LNCaP clone FGC (cell line): Measurements from ENCODE around the gene ATP6V1G1.
A peak's percentile ranks its signal among the peaks of the same experiment; 100 is the strongest.

Experiments
- DNase-seq: peaks from one replicate; pipeline ENCODE4 v3.0.0-alpha.2; 2011; ENCODE audit warnings: low read depth
- H3K4me3 ChIP-seq: 2 replicates; pipeline ENCODE4 v1.5.1; 2011; ENCODE audit warnings: mild to moderate bottlenecking, low read depth, low read length, control low read depth
- TF ChIP-seq, protein P1 (sequence below): IDR thresholded peaks from 2 replicates; pipeline ENCODE4 v1.5.1; 2012; ENCODE audit warnings: mild to moderate bottlenecking; ENCODE audit not compliant: control insufficient read depth, insufficient read depth; ENCODE audit errors: extremely low read depth

ATP6V1G1 gene

GRCh38 chr9:114580609-114581193 is 6.9 kb upstream of the ATP6V1G1 start:
- no peak for DNase-seq
- TF ChIP-seq, protein P1, sequence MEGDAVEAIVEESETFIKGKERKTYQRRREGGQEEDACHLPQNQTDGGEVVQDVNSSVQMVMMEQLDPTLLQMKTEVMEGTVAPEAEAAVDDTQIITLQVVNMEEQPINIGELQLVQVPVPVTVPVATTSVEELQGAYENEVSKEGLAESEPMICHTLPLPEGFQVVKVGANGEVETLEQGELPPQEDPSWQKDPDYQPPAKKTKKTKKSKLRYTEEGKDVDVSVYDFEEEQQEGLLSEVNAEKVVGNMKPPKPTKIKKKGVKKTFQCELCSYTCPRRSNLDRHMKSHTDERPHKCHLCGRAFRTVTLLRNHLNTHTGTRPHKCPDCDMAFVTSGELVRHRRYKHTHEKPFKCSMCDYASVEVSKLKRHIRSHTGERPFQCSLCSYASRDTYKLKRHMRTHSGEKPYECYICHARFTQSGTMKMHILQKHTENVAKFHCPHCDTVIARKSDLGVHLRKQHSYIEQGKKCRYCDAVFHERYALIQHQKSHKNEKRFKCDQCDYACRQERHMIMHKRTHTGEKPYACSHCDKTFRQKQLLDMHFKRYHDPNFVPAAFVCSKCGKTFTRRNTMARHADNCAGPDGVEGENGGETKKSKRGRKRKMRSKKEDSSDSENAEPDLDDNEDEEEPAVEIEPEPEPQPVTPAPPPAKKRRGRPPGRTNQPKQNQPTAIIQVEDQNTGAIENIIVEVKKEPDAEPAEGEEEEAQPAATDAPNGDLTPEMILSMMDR = no peak

DNA sequence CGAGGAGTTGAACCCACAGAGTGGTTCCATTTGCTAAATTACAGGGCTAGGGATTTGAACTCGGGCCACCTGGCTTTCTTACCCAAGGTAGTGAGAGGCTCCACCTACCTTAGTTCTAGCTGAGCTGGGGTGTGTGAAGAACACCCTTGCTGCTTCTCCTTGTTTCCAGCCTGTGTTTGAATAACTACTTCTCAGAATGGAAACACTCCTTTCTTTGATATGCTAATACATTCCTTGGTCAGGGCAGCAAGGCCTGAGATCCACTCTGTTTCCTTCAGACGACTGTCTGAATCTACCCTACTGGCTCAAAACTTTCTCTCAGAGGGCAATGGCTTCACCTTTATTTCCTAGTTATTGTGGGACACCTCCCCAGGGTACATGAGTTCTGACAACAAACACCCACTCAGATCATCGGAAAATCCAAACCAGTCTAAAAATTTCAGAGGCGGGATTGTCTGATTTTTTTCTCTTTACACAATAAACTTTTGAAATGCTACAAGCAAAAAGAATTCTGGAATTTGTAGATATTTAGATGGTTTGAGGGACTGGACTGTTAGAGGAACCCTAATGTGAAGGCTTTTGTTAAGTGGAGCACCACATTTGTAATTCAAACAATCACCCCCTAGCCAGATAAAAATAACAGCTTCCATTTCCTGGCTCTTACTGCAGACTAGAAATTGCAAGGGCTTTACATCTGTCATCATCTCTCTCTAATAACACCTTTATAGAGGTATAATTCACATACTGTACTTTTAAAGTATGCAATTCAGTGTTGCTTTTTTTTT is 4.0 kb upstream of the ATP6V1G1 start:
- DNase-seq = no peak
- TF ChIP-seq, protein P1 = no peak
- H3K4me3 ChIP-seq = no peak overlapping the region

More at GRCh38 chr9:114580609-114581193, 6.9 kb upstream of the ATP6V1G1 start:
- H3K4me3 ChIP-seq = no peak overlapping the region

GRCh38 chr9:114588210-114588609 is 641 bp downstream of the ATP6V1G1 start:
- H3K4me3 ChIP-seq = peak overlapping the region; percentile 67
- DNase-seq = no peak
- TF ChIP-seq, protein P1 = no peak

DNA sequence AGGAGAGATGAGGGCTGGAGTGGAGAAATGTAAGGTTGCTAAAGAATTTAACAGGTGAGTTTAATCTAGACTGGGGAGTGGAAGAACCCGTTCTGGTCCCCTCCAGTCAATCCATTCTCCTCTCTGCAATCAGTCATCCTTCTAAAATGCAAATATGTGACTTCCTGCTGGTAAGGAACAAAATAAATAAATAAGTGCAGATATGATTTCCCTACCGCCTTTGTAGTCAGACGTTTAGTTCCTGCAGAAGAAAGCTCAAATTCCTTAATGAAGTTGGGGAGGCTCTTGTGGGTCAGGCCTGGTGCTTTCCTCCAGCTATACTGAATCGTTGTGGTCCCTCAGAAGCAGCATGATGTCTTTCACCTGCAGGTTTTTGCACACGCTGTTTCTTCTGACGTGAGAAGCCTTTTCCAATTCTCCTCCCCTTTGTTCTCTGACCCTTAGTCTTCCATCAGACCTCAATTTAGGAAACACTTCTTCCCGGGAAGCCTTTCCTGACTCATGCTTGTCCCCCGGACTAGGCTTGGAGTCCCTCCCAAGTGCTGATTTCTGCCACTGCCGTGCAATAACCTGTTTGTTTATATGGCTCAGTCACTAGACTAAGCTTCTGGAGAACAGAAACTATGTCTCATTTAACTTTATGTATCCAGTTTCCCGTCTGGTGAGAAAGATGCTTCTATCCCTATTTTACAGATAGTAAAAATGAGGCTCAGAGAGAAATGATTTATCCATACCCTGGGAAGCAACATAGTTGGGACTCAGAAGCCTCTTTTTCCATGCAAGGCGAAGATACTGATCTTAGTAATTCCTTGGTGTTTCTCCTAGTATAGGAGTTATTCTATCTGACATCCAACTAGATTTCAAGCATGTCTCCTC is 1.3 kb downstream of the ATP6V1G1 start:
- TF ChIP-seq, protein P1 = no peak
- no peak for DNase-seq
- H3K4me3 ChIP-seq = peak overlapping the region; percentile 67

- DNase-seq = no peak
- TF ChIP-seq, protein P1 = no peak
- no peak overlapping the region for H3K4me3 ChIP-seq
These were observed 2.8 kb downstream of the ATP6V1G1 start for GRCh38 chr9:114590328-114590727.

DNA sequence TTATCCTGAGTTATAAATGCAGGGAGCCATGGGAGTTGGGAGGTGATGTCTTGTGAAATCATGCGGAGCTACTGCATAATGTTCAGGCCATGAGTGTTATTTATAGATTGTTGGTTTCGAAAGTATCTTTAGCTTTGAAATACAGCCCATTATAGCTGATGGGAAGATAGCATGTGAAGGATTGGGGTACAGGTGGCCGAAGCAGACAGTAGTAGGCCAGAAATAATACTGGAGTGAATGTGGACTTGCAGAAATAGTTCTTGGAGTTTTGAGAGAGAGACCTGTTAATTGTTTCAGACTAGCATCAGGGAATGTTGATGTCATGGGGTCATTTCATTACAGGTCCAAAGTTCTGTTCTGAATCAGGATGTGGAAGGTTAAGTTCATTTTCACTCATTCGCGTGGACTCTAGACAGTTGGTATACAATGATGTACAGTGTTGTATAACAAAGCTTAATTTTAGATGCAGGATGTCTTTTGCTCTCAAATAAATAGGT is 3.8 kb downstream of the ATP6V1G1 start:
- H3K4me3 ChIP-seq = no peak overlapping the region
- TF ChIP-seq, protein P1 = no peak
- no peak for DNase-seq
